ENCODE measurements around the gene IL9. TPM values are rescaled to one million over a fixed set of nuclear protein-coding genes. Genes with fewer than 3 reads are reported as not detected.
A peak's percentile ranks its signal among the peaks of the same experiment; 100 is the strongest.

IL9 gene
- total RNA-seq, 1 experiment from 2014 or later, result not detected

- in situ Hi-C loops (cut with HindIII; ENCODE audit: low pct_unique_long_range_greater_than_20kb, low sequenced_read_pairs) (no loop called here), intact Hi-C loops (cut with micrococcal nuclease; ENCODE audit: unreplicated experiment) (loop anchor here (10.0 kb wide), 1 partner anchor 894 kb away; no protein-coding TSS in a partner anchor)
- POLR2A ChIA-PET, result no interaction called here
- Histone ChIP-seq H3K4me1 (ENCODE audit: control insufficient read depth, insufficient read depth, low read length) (no peaks in the 10 kb centered on the region; the same call in 1 of the 2 replicates), H3K4me3 (ENCODE audit: low read depth in 2 of 2, low read length in 2 of 2) (no peak overlapping the region), H3K9me3 (ENCODE audit: control insufficient read depth, insufficient read depth, low read depth, low read length) (no peaks in the 10 kb centered on the region), H3K27me3 (ENCODE audit: control insufficient read depth, insufficient read depth, low read length) (peaks cover 2% of the 10 kb centered on the region; the same call in 1 of the 2 replicates), H3K36me3 (ENCODE audit: control insufficient read depth, insufficient read depth, low read length) (no peaks in the 10 kb centered on the region), H3K27ac (ENCODE audit: low read length) (no peak overlapping the region)
- ATAC-seq, result no peak
- TF ChIP-seq REST (IDR thresholded peaks at IDR 0.05; ENCODE audit: insufficient read depth in 1 of 2, low read depth in 2 of 2, low read length in 1 of 2) (no peak), SIN3A (IDR thresholded peaks at IDR 0.05; ENCODE audit: borderline replicate concordance, insufficient read depth, low read depth, low read length) (no peak), CTCF (IDR thresholded peaks at IDR 0.05) (no peak), TCF7L2 (IDR thresholded peaks at IDR 0.05; ENCODE audit: low read depth, low read length) (no peak), POLR2AphosphoS5 (IDR thresholded peaks at IDR 0.05; ENCODE audit: low read depth, low read length) (no peak)
- BruUV-seq (replicated peaks), result no TSS peak
- CTCF ChIA-PET, result no interaction called here
- DNase-seq (ENCODE audit: low read depth, low spot score), result no peak
Measured at GRCh38 chr5:135880801-135881200, 14.8 kb downstream of the IL9 start.

- peak; percentile 82 for ATAC-seq
- no peak overlapping the region for H3K27ac ChIP-seq (ENCODE audit: low read length)
Measured at GRCh38 chr5:135880278-135880677, 15.4 kb downstream of the IL9 start.

More at GRCh38 chr5:135880278-135880677, 15.4 kb downstream of the IL9 start:
- no peaks in the 10 kb centered on the region for H3K36me3 ChIP-seq (ENCODE audit: control insufficient read depth, insufficient read depth, low read length)
- peaks cover 2% of the 10 kb centered on the region; the same call in 1 of the 2 replicates for H3K27me3 ChIP-seq (ENCODE audit: control insufficient read depth, insufficient read depth, low read length)
- in situ Hi-C loops (cut with HindIII; ENCODE audit: low pct_unique_long_range_greater_than_20kb, low sequenced_read_pairs), result no loop called here
- CTCF ChIA-PET, result no interaction called here
- POLR2A ChIA-PET, result no interaction called here
- no peak overlapping the region for H3K4me3 ChIP-seq (ENCODE audit: low read depth in 2 of 2, low read length in 2 of 2)
- TF ChIP-seq CTCF (IDR thresholded peaks at IDR 0.05), result peak; percentile 65
- no peak for TF ChIP-seq TCF7L2 (IDR thresholded peaks at IDR 0.05; ENCODE audit: low read depth, low read length)
- H3K4me1 ChIP-seq (ENCODE audit: control insufficient read depth, insufficient read depth, low read length), result no peaks in the 10 kb centered on the region; the same call in 1 of the 2 replicates
- BruUV-seq (replicated peaks), result no TSS peak
- no peaks in the 10 kb centered on the region for H3K9me3 ChIP-seq (ENCODE audit: control insufficient read depth, insufficient read depth, low read depth, low read length)
- no peak for DNase-seq (ENCODE audit: low read depth, low spot score)
- intact Hi-C loops (cut with micrococcal nuclease; ENCODE audit: unreplicated experiment), result loop anchor here (10.0 kb wide), 1 partner anchor 895 kb away; no protein-coding TSS in a partner anchor

All from Panc1 (cell line).